ENCODE data around the gene EIF3F. TPM values are rescaled to one million over a fixed set of nuclear protein-coding genes. Genes with fewer than 3 reads are reported as not detected.

Gene EIF3F
- total RNA-seq, 1 experiment from 2014 or later, result 293 TPM

- DNase-seq (ENCODE audit: low spot score), result no peak
These were observed 51.8 kb downstream of the EIF3F start for GRCh38 chr11:8038811-8039529.

GRCh38 chr11:8039530-8040260 lies 52.6 kb downstream of the EIF3F start:
- no peak for DNase-seq (ENCODE audit: low spot score)

- no peak for DNase-seq (ENCODE audit: low spot score)
These were observed 53.3 kb downstream of the EIF3F start for GRCh38 chr11:8040261-8040920.

- no peak for DNase-seq (ENCODE audit: low spot score)
These were observed 53.8 kb downstream of the EIF3F start for GRCh38 chr11:8040921-8041285.

GRCh38 chr11:8041576-8041975 lies 54.4 kb downstream of the EIF3F start:
- no peak for DNase-seq (ENCODE audit: low spot score)

GRCh38 chr11:8043756-8044155 lies 56.6 kb downstream of the EIF3F start:
- no peak for DNase-seq (ENCODE audit: low spot score)

- no peak for DNase-seq (ENCODE audit: low spot score)
These were observed 58.7 kb downstream of the EIF3F start for GRCh38 chr11:8045839-8046238.

- DNase-seq (ENCODE audit: low spot score), result no peak
These were observed 60.2 kb downstream of the EIF3F start for GRCh38 chr11:8047382-8047781.

GRCh38 chr11:8049084-8049483 lies 61.9 kb downstream of the EIF3F start:
- DNase-seq (ENCODE audit: low spot score), result no peak

Other genes with a start within 250 kb of the EIF3F start
- not detected in 2 replicates for gene OR5P2, start 190.4 kb upstream of the EIF3F start, total RNA-seq (2014; rRNA removed; shearing (Covaris generic))
- not detected in 2 replicates for gene OR5P3, start 156.5 kb upstream of the EIF3F start, total RNA-seq (2014; rRNA removed; shearing (Covaris generic))
- gene OR10A6, start 56.1 kb upstream of the EIF3F start, total RNA-seq (2014; rRNA removed; shearing (Covaris generic)), result not detected in 2 replicates
- not detected in 2 replicates for gene OR10A3, start 45.6 kb upstream of the EIF3F start, total RNA-seq (2014; rRNA removed; shearing (Covaris generic))
- gene NLRP10, start 21.9 kb upstream of the EIF3F start, total RNA-seq (2014; rRNA removed; shearing (Covaris generic)), result 0.16 TPM in 1 of 2 replicates, not detected in the other
- 5.6 and 6.0 TPM in 2 replicates for gene TUB, start 93.9 kb downstream of the EIF3F start, total RNA-seq (2014; rRNA removed; shearing (Covaris generic))
- 1.1 TPM in 1 of 2 replicates, not detected in the other for gene RIC3, start 181.7 kb downstream of the EIF3F start, total RNA-seq (2014; rRNA removed; shearing (Covaris generic))

All from A172 (cell line).